DOHH2 (cell line): Measurements from ENCODE around the gene KATNAL2.
"Not testable (repeated sequence)": the region's sequence is repeated elsewhere in the genome, so short reads cannot be mapped to it uniquely, and the experiment has no call there.

ENCODE experiments used
- H3F3A ChIP-seq: fragments of 200-600 bp; sonication (generic), shearing (Covaris generic); 2 replicates; pipeline ENCODE4 v1.6.0; 2016; ENCODE audit warnings: antibody characterized with exemption, mild to moderate bottlenecking; ENCODE audit not compliant: control insufficient read depth, insufficient read depth
- H3K27ac ChIP-seq: fragments of 200-600 bp; sonication (generic); 2 replicates; pipeline ENCODE4 v1.5.1; 2014; ENCODE audit warnings: low read depth, mild to moderate bottlenecking, low read length, moderate library complexity
- H3K27me3 ChIP-seq: fragments of 200-600 bp; sonication (generic); 2 replicates; pipeline ENCODE4 v1.6.1; 2014; ENCODE audit warnings: mild to moderate bottlenecking, low read length, mixed read lengths; ENCODE audit not compliant: control insufficient read depth
- H3K36me3 ChIP-seq: fragments of 200-600 bp; sonication (generic); 2 replicates; pipeline ENCODE4 v1.6.1; 2014; ENCODE audit warnings: mild to moderate bottlenecking, low read length, moderate library complexity, mixed read lengths; ENCODE audit not compliant: control insufficient read depth
- H3K4me1 ChIP-seq: fragments of 200-600 bp; sonication (generic); 2 replicates; pipeline ENCODE4 v1.6.1; 2014; ENCODE audit warnings: mild to moderate bottlenecking, low read length, mixed read lengths; ENCODE audit not compliant: control insufficient read depth
- H3K4me2 ChIP-seq: fragments of 200-600 bp; sonication (generic); 2 replicates; pipeline ENCODE4 v1.6.0; 2014; ENCODE audit warnings: mild to moderate bottlenecking, low read length, moderate library complexity
- H3K4me3 ChIP-seq: fragments of 200-600 bp; sonication (generic); 2 replicates; pipeline ENCODE4 v1.5.1; 2014; ENCODE audit warnings: mild to moderate bottlenecking, low read length, mixed read lengths
- H3K79me2 ChIP-seq: fragments of 200-600 bp; sonication (generic); 2 replicates; pipeline ENCODE4 v1.6.1; 2014; ENCODE audit warnings: mild to moderate bottlenecking, low read length, mixed read lengths; ENCODE audit not compliant: control insufficient read depth
- H3K9me2 ChIP-seq: fragments of 200-600 bp; sonication (generic); replicated peaks from 2 replicates; pipeline ENCODE4 v1.6.1; 2014; ENCODE audit warnings: mild to moderate bottlenecking, low read length, mixed read lengths; ENCODE audit not compliant: control insufficient read depth
- H3K9me3 ChIP-seq: fragments of 200-600 bp; sonication (generic); 2 replicates; pipeline ENCODE4 v1.6.1; 2014; ENCODE audit warnings: antibody characterized with exemption, low read length, mixed read lengths; ENCODE audit not compliant: control insufficient read depth, insufficient read depth
- H4K20me1 ChIP-seq: fragments of 200-600 bp; sonication (generic); 2 replicates; pipeline ENCODE4 v1.6.0; 2014; ENCODE audit warnings: low read depth, mild to moderate bottlenecking, antibody characterized with exemption, low read length, moderate library complexity; ENCODE audit not compliant: control insufficient read depth, insufficient read depth

The KATNAL2 gene

GRCh38 chr18:47022821-47023220 is 105.4 kb downstream of the KATNAL2 start:
- H4K20me1 ChIP-seq, H3K4me2 ChIP-seq, H3K36me3 ChIP-seq, H3K27me3 ChIP-seq, H3K9me2 ChIP-seq, H3K79me2 ChIP-seq, H3K4me1 ChIP-seq, H3F3A ChIP-seq, H3K9me3 ChIP-seq, H3K27ac ChIP-seq, H3K4me3 ChIP-seq: not testable (repeated sequence)

GRCh38 chr18:47023769-47024465 is 106.5 kb downstream of the KATNAL2 start:
- H3K4me3 ChIP-seq = not testable (repeated sequence)

DNA sequence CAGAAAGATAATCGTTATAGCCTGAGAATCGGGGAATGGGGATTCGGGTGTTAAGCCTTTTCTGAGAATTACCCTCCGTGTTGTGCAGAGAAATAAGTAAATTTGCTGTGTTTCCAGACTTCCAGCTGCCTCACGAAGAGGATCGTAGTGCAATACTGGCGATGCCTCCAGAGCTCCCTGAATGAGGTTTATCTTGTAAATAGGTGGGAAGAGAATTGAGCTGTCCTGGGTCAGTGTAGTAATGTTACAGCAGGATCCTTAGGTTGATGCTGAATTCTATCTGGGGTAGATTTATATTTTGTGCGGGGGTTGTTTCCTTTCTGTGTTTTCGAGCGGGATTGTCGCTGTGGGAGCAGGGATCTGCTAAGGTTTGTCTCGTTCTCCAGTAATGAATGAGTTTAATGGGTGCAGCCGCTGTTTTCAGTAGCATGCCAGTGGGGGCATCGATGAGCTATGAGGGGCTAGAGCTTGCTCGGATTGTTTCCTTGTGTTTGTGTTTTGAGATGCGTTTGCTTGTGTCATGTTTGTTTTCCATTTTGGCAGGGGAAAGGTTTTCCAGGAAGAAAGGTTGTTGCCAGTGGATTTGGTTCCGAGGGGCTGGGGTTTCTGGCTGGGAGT is 108.3 kb downstream of the KATNAL2 start:
- H3K9me2 ChIP-seq = not testable (repeated sequence)

More at GRCh38 chr18:47023769-47024465, 106.5 kb downstream of the KATNAL2 start:
- H3K36me3 ChIP-seq, H3K27ac ChIP-seq, H3K79me2 ChIP-seq, H3K4me2 ChIP-seq, H3K4me1 ChIP-seq, H3F3A ChIP-seq, H3K9me3 ChIP-seq, H3K9me2 ChIP-seq, H4K20me1 ChIP-seq, H3K27me3 ChIP-seq: not testable (repeated sequence)

DNA sequence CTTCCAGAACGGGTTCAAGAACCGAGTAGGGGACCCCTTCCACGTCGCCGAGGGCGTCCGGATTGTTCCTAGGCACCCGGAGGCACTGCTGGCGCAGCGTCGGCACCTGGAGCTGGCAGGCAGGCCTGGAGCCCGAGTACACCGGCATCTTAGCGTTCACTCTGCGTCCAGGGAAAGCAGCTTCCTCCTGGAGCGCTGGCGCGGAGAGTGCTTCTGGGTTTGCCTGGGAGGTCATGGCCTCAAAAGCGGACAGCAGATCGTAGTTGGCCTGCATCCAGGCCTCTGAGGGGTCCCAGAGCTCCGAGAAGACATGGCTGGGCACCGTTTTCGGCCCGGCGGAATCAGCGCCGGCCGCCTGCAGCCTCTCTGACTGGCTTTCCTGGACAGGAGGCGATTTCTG is 111.3 kb downstream of the KATNAL2 start:
- H3K4me1 ChIP-seq, H3K27ac ChIP-seq, H3K27me3 ChIP-seq, H3K9me3 ChIP-seq, H3K4me3 ChIP-seq, H3F3A ChIP-seq, H3K79me2 ChIP-seq, H4K20me1 ChIP-seq, H3K4me2 ChIP-seq, H3K36me3 ChIP-seq, H3K9me2 ChIP-seq: not testable (repeated sequence)

More for the DNA sequence above, 108.3 kb downstream of the KATNAL2 start:
- not testable (repeated sequence) for H4K20me1 ChIP-seq, H3K79me2 ChIP-seq, H3K4me3 ChIP-seq, H3K9me3 ChIP-seq, H3K4me2 ChIP-seq, H3F3A ChIP-seq, H3K4me1 ChIP-seq, H3K36me3 ChIP-seq, H3K27ac ChIP-seq, H3K27me3 ChIP-seq

DNA sequence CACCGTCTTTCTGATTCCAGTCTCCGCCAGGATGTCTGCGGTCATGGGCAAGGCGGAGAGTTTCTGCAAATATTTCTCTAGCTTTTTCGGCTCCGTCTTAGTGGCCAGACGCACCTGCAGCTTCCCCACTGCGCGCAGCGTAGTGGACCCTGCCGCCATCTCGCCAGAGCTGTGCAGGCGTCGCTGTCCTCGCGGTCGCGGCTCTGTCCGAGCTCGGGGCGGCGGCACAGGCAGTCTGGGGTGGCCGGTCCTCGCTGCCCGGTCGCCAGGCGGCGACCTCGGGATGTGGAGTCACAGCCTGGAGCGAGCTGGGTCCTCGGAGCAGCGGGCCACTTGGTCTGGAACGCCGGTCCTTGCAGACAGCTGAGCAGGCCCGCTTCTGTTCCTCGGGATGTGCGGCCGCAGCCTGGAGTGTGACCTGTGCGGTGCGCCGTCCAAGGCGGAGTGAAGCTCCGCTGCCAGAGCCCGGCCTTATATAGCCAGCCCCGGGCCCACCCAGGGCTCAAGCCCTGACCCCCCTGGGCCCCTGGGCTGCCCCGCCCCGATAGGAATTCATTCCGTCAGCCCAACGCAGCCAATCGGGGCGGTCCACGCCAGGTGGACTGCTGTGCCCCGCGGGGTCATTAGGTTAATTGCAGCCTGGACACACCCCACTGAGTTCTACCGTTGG is 112.4 kb downstream of the KATNAL2 start:
- not testable (repeated sequence) for H3K4me2 ChIP-seq, H3K9me2 ChIP-seq, H3K4me3 ChIP-seq, H3K27me3 ChIP-seq, H3F3A ChIP-seq, H3K36me3 ChIP-seq, H3K4me1 ChIP-seq, H4K20me1 ChIP-seq, H3K9me3 ChIP-seq, H3K27ac ChIP-seq, H3K79me2 ChIP-seq

DNA sequence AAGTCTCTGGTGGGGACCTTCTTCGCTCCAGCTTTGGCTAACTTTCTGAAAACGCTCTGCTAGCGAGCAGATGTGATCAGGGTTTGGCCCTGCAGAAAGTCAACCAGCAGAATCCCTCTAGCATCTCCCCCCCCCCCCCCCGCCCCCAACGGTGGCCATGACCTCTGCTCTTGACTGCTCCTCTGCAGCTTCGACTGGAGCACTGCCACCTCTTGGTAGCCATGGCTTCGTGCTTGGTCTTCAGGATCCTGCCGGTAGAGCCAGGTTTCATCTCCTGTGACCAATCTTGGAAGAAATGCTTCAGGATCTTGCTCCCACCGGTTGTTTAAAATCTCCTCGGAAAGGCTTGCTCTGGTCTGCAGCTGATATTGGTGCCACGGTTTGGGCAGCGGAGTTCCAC is 113.5 kb downstream of the KATNAL2 start:
- not testable (repeated sequence) for H4K20me1 ChIP-seq, H3K9me2 ChIP-seq, H3K79me2 ChIP-seq, H3K4me2 ChIP-seq, H3K4me3 ChIP-seq, H3F3A ChIP-seq, H3K4me1 ChIP-seq, H3K27me3 ChIP-seq, H3K36me3 ChIP-seq, H3K9me3 ChIP-seq, H3K27ac ChIP-seq
